Chondrocyte (in vitro differentiated cells): ENCODE measurements around the gene PSENEN. TPM values are rescaled to one million over a fixed set of nuclear protein-coding genes. Genes with fewer than 3 reads are reported as not detected.
A peak's percentile ranks its signal among the peaks of the same experiment; 100 is the strongest.

Experiments
- DNase-seq: peaks from one replicate; pipeline ENCODE4 v3.0.0; 2021; ENCODE audit warnings: mixed read lengths, low spot score
- H3K27ac Mint-ChIP-seq: one replicate; pipeline ENCODE4 v1.8.0; 2021; ENCODE audit warnings: mild to moderate bottlenecking, moderate library complexity, mixed read lengths; ENCODE audit not compliant: unreplicated experiment
- H3K27me3 Mint-ChIP-seq: 2 replicates; pipeline ENCODE4 v1.8.0; 2021; ENCODE audit warnings: low read depth, mixed read lengths
- H3K36me3 Mint-ChIP-seq: 2 replicates; pipeline ENCODE4 v1.8.0; 2021; ENCODE audit warnings: low read depth, mixed read lengths
- H3K4me1 Mint-ChIP-seq: 2 replicates; pipeline ENCODE4 v1.8.0; 2021; ENCODE audit warnings: low read depth, mild to moderate bottlenecking, mixed read lengths
- H3K4me3 Mint-ChIP-seq: one replicate; pipeline ENCODE4 v1.8.0; 2021; ENCODE audit warnings: mild to moderate bottlenecking, moderate library complexity, mixed read lengths; ENCODE audit not compliant: unreplicated experiment
- H3K9me3 Mint-ChIP-seq: 2 replicates; pipeline ENCODE4 v1.8.0; 2021; ENCODE audit warnings: low read depth, mixed read lengths
- total RNA-seq: library from RNA; stranded (reverse); gene quantifications from 3 replicates; pipeline ENCODE4 v1.2.1, GENCODE V29; 2021
- TF ChIP-seq, protein P1 (sequence below): fragments of 200-600 bp; sonication (generic); IDR thresholded peaks from 2 replicates; pipeline ENCODE4 v1.5.0; 2021; ENCODE audit warnings: antibody characterized with exemption, mild to moderate bottlenecking, moderate library complexity

Gene PSENEN
- total RNA-seq, 1 donor from 2014 or later = 59.9 TPM

DNA sequence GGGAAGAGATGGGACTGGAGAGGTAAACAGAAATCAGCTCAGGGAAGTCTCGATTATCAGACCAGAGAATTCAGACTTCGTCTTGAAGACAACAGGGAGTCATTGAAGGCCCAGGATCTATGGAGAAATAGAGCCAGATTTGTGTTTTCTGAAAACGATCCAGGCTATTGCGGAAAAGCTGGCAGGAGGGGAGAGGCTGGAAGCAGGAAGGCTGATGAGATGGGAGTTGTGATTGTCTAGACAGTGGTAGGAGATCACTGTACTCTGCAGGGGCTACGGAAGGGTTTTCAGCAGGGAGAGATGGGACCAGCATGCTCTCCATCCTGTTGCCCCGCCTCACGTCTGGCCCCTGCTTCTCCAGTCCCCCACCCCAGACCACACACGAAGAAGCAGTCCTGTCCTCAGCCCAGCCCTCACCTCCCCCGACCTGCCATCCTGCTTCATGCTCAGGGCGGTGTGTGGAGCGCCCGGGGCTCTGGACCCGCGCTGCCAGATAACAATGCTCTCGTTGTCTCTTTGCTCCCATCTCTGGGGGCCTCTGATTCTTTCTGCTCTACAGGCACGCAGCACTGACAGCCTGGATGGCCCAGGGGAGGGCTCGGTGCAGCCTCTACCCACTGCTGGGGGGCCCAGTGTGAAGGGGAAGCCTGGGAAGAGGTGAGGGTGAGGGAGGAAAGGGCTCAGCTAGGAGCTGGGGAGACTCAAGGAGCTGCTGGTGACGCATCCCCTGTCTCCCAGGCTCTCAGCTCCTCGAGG, 31.8 kb downstream of the PSENEN start:
- TF ChIP-seq, protein P1, sequence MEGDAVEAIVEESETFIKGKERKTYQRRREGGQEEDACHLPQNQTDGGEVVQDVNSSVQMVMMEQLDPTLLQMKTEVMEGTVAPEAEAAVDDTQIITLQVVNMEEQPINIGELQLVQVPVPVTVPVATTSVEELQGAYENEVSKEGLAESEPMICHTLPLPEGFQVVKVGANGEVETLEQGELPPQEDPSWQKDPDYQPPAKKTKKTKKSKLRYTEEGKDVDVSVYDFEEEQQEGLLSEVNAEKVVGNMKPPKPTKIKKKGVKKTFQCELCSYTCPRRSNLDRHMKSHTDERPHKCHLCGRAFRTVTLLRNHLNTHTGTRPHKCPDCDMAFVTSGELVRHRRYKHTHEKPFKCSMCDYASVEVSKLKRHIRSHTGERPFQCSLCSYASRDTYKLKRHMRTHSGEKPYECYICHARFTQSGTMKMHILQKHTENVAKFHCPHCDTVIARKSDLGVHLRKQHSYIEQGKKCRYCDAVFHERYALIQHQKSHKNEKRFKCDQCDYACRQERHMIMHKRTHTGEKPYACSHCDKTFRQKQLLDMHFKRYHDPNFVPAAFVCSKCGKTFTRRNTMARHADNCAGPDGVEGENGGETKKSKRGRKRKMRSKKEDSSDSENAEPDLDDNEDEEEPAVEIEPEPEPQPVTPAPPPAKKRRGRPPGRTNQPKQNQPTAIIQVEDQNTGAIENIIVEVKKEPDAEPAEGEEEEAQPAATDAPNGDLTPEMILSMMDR = no peak
- Mint-ChIP-seq H3K36me3 (peaks cover 2% of the 10 kb centered on the region), H3K9me3 (no peaks in the 10 kb centered on the region), H3K4me1 (peaks cover 25% of the 10 kb centered on the region), H3K27ac (no peak overlapping the region), H3K27me3 (no peaks in the 10 kb centered on the region), H3K4me3 (peak overlapping the region; percentile 79)
- no peak for DNase-seq

DNA sequence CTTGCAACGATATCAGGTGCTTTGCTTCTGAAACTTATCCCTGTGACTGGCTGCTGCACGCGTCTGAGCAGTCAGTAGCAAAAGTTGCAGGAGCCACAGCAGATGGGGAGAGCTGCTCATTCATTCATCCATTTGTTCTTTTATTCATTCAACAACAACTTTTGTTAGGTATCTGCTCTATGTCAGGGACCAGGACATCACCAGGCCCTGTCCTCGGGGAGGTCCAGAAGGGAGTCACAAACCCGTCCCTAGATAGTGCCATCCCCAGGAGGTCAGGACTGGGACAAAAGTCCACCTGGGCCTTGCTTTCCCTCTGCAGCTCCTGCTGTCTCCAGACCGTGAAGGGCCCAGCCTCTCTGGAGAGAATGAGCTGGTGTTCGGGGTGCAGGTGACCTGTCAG, 32.5 kb downstream of the PSENEN start:
- Mint-ChIP-seq H3K27ac (no peak overlapping the region), H3K27me3 (no peaks in the 10 kb centered on the region), H3K4me3 (no peak overlapping the region), H3K9me3 (no peaks in the 10 kb centered on the region), H3K4me1 (peaks cover 25% of the 10 kb centered on the region), H3K36me3 (peaks cover 2% of the 10 kb centered on the region)
- TF ChIP-seq, protein P1 = no peak
- DNase-seq = no peak

DNA sequence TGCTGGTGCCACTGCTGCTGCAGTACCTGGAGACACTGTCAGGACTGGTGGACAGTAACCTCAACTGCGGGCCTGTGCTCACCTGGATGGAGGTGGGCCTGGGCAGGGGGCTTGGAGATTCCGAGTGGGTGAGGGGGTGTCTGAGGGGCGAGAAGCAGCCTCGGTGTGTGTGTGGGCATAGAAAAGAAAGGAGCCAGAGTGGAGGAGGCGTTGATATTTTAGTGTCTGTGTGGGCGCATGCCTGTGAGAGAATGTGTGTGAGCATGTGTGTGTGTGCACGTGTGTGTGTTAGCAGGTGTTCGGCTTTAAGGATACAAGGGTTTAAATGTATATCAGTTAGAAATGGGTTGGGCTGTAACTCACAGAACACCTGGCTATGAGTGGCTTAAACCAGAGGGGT, 33.6 kb downstream of the PSENEN start:
- TF ChIP-seq, protein P1 = no peak
- H3K27ac Mint-ChIP-seq = no peak overlapping the region
- no peak for DNase-seq

DNA sequence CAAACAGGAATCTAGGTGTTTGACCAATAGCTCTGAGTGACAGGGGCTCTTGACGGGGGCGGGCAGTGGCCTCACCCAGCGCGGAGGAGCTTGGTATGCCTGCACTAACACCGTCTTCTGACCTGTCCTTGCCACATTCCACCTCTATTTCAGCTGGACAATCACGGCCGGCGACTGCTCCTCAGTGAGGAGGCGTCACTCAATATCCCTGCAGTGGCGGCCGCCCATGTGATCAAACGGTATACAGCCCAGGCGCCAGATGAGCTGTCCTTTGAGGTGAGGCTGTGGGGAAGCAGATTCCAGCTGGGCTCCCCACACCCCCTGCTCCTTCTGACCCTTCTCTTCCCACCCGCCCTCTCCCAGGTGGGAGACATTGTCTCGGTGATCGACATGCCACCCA, 34.6 kb downstream of the PSENEN start:
- no peaks in the 10 kb centered on the region for H3K9me3 Mint-ChIP-seq
- H3K27ac Mint-ChIP-seq = no peak overlapping the region
- peaks cover 16% of the 10 kb centered on the region for H3K4me1 Mint-ChIP-seq
- no peak for DNase-seq
- no peaks in the 10 kb centered on the region for H3K27me3 Mint-ChIP-seq
- H3K4me3 Mint-ChIP-seq = no peak overlapping the region
- H3K36me3 Mint-ChIP-seq = peaks cover 3% of the 10 kb centered on the region
- TF ChIP-seq, protein P1 = no peak

More for the DNA sequence above, 33.6 kb downstream of the PSENEN start:
- no peak overlapping the region for H3K4me3 Mint-ChIP-seq
- H3K9me3 Mint-ChIP-seq = no peaks in the 10 kb centered on the region
- peaks cover 25% of the 10 kb centered on the region for H3K4me1 Mint-ChIP-seq
- H3K27me3 Mint-ChIP-seq = no peaks in the 10 kb centered on the region
- H3K36me3 Mint-ChIP-seq = peaks cover 3% of the 10 kb centered on the region

DNA sequence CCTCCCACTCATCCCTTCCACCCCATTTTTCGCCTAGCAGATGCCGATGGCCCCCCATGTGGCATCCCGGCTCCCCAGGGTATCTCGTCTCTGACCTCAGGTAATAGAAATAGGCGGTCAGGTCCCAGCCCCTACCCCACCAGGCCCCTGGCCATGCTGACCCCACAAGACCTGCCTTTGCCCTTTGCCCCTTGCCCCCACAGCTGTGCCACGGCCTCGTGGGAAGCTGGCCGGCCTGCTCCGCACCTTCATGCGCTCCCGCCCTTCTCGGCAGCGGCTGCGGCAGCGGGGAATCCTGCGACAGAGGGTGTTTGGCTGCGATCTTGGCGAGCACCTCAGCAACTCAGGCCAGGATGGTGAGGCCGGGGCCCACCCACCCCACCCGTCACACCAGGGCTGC, 35.3 kb downstream of the PSENEN start:
- Mint-ChIP-seq H3K9me3 (no peaks in the 10 kb centered on the region), H3K4me3 (no peak overlapping the region), H3K27ac (no peak overlapping the region), H3K4me1 (peaks cover 14% of the 10 kb centered on the region), H3K27me3 (no peaks in the 10 kb centered on the region), H3K36me3 (peaks cover 3% of the 10 kb centered on the region)
- TF ChIP-seq, protein P1 = no peak
- DNase-seq = no peak
